IPS DF 6.9 (cell line): Measurements from ENCODE around the gene ZNF593.

Experiments
- DNase-seq: peaks from one replicate; pipeline ENCODE4 v3.0.0-alpha.2; 2013; ENCODE audit warnings: low read depth, low spot score
- H3K27ac ChIP-seq: one replicate; pipeline ENCODE4 v1.5.1; 2013; ENCODE audit warnings: low read length, control low read depth
- H3K27me3 ChIP-seq: 2 replicates; pipeline ENCODE4 v1.6.1; 2013; ENCODE audit warnings: mild to moderate bottlenecking, low read length; ENCODE audit not compliant: control insufficient read depth, insufficient read depth
- H3K36me3 ChIP-seq: 2 replicates; pipeline ENCODE4 v1.6.1; 2013; ENCODE audit warnings: low read length; ENCODE audit not compliant: control insufficient read depth, insufficient read depth
- H3K4me1 ChIP-seq: 2 replicates; pipeline ENCODE4 v1.6.1; 2013; ENCODE audit warnings: low read length; ENCODE audit not compliant: control insufficient read depth, insufficient read depth
- H3K4me3 ChIP-seq: 2 replicates; pipeline ENCODE4 v1.5.1; 2013; ENCODE audit warnings: mild to moderate bottlenecking, low read length
- H3K9me3 ChIP-seq: 2 replicates; pipeline ENCODE4 v1.6.1; 2013; ENCODE audit warnings: low read length, inconsistent platforms; ENCODE audit not compliant: control insufficient read depth, insufficient read depth
- WGBS: extraction: QIAGEN DNeasy Blood & Tissue Kit; methylation state at CpG from one replicate; pipeline ENCODE4 v1.1.7; 2013; ENCODE audit warnings: mixed read lengths, missing lambda C conversion rate; ENCODE audit not compliant: insufficient read length, insufficient coverage; 5-methylcytosine and 5-hydroxymethylcytosine counted together

ZNF593 gene

DNA sequence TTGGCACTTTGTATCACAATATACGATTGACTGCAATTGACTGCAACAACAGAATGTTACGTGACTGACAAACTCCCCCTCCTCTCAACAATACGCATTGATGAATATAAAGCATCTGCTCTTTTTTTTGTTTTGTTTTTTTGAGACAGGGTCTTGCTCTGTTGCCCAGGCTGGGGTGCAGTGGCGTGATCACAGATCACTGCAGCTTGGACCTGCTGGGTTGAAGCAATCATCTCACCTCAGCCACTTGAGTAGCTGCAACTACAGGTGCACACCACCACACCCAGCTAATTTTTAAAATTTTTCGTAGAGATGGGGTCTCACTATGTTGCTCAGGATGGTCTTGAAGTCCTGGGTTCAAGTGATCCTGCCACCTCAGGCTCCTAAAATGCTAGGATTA, 43.0 kb downstream of the ZNF593 start:
- WGBS: no CpG with 5 or more reads among the region's 5 CpGs
- H3K9me3 ChIP-seq: no peaks in the 10 kb centered on the region
- no peaks in the 10 kb centered on the region for H3K27me3 ChIP-seq
- H3K4me3 ChIP-seq: no peak overlapping the region
- DNase-seq: no peak
- no peak overlapping the region for H3K27ac ChIP-seq
- H3K4me1 ChIP-seq: no peaks in the 10 kb centered on the region
- H3K36me3 ChIP-seq: no peaks in the 10 kb centered on the region

DNA sequence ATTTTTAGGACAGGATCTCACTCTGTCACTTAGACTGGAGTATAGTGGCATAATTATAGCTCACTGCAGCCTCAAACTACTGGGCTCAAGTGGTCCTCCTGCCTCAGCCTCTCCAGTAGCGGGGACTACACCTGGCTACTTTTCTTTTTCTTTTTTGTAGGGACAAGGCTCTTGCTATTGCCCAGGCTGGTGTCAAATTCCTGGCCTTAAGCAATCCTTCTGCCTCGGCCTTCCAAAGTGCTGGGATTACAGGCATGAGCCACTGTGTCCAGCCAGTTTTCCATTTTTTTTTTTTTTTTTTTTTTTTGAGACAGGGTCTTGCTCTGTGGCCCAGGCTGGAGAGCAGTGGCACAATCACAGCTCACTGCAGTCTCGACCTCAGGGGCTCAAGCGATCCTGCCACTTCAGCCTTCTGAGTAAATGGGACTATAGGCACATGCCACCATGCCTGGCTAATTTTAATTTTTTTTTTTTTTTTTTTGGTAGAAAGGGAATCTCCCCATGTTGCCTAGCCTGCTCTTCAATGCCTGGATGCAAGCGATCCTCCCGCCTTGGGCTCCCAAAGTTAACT, 43.7 kb downstream of the ZNF593 start:
- Histone ChIP-seq H3K27ac (no peak overlapping the region), H3K36me3 (no peaks in the 10 kb centered on the region), H3K4me3 (no peak overlapping the region), H3K9me3 (no peaks in the 10 kb centered on the region), H3K27me3 (no peaks in the 10 kb centered on the region), H3K4me1 (no peaks in the 10 kb centered on the region)
- no CpG with 5 or more reads among the region's 6 CpGs for WGBS
- DNase-seq: no peak

DNA sequence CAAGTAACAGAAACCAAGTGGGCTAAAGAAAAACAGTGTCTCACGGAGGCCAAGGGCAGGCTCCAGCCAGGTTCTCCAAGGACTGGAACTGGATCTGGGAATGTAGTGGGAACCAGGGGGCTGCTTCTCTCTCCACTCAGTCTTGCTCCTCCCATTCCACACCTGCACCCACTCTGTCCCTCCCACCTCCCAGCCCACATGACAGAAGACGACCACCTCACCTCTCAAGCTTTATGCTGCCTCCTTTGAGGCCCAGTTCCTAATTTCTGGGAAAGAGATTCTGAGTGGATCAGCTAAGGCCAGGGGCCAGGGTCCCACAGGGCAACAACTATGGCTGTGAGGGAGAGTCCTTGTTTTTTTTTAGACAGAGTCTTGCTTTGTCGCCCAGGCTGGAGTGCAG, 45.5 kb downstream of the ZNF593 start:
- Histone ChIP-seq H3K9me3 (no peaks in the 10 kb centered on the region), H3K4me1 (no peaks in the 10 kb centered on the region), H3K27ac (no peak overlapping the region), H3K4me3 (no peak overlapping the region), H3K27me3 (no peaks in the 10 kb centered on the region), H3K36me3 (no peaks in the 10 kb centered on the region)
- WGBS: no CpG with 5 or more reads among the region's 3 CpGs
- no peak for DNase-seq

DNA sequence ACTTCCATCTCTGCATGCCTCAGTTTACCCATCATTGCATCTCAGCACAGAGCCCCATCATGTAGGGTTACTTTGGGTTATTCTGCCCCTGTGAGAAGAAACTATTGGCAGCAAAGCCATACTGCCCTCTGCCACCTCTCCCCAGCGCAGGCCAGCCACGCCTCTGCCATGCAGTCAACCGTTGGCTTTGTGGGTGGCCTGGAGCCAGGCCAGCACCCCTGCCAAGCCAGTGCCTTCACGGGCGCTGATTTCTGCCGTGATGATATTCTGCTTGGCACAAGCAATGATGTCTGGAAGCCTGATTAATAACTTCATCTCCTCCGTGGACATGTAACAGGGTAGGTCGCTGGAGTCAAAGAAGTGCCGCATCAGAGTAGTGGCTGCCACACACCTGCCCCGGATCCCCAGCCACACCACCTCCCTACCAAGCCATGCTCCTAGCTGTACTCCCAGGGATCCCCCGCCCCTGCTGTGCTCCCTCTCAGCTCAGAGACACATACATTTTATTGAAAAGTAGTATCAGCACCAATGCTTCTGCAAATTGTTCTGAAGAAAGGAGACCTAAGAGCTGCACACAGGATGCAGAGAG, 49.3 kb downstream of the ZNF593 start:
- Histone ChIP-seq H3K4me3 (no peak overlapping the region), H3K4me1 (no peaks in the 10 kb centered on the region), H3K27ac (no peak overlapping the region), H3K36me3 (no peaks in the 10 kb centered on the region), H3K27me3 (no peaks in the 10 kb centered on the region), H3K9me3 (no peaks in the 10 kb centered on the region)
- DNase-seq: no peak
- no CpG with 5 or more reads among the region's 11 CpGs for WGBS
